OCI-LY1 (cell line): Measurements from ENCODE around the gene YTHDF2.

Source experiments
- H2AFZ ChIP-seq: fragments of 200-600 bp; sonication (generic), shearing (Covaris generic); 2 replicates; pipeline ENCODE4 v1.6.0; 2014; ENCODE audit warnings: antibody characterized with exemption, mild to moderate bottlenecking, low read length
- H3F3A ChIP-seq: fragments of 200-600 bp; sonication (generic), shearing (Covaris generic); 2 replicates; pipeline ENCODE4 v1.6.0; 2014; ENCODE audit warnings: mild to moderate bottlenecking, antibody characterized with exemption, low read length, moderate library complexity; ENCODE audit not compliant: insufficient read depth
- H3K27ac ChIP-seq: fragments of 200-600 bp; sonication (generic); 2 replicates; pipeline ENCODE4 v1.5.1; 2014; ENCODE audit warnings: low read length, mixed run types, mild to moderate bottlenecking, low read depth; ENCODE audit not compliant: poor library complexity, severe bottlenecking
- H3K27me3 ChIP-seq: fragments of 200-600 bp; sonication (generic); 2 replicates; pipeline ENCODE4 v1.6.0; 2014; ENCODE audit warnings: antibody characterized with exemption, mild to moderate bottlenecking, low read length, moderate library complexity; ENCODE audit not compliant: insufficient read depth
- H3K36me3 ChIP-seq: fragments of 200-600 bp; sonication (generic); 2 replicates; pipeline ENCODE4 v1.6.1; 2014; ENCODE audit warnings: mild to moderate bottlenecking, antibody characterized with exemption, low read length, moderate library complexity, mixed read lengths; ENCODE audit not compliant: insufficient read depth
- H3K4me1 ChIP-seq: fragments of 200-600 bp; sonication (generic); 2 replicates; pipeline ENCODE4 v1.5.1; 2014; ENCODE audit warnings: mild to moderate bottlenecking, low read length, moderate library complexity; ENCODE audit not compliant: insufficient read depth, severe bottlenecking
- H3K4me2 ChIP-seq: fragments of 200-600 bp; sonication (generic), shearing (Covaris generic); 2 replicates; pipeline ENCODE4 v1.6.1; 2014; ENCODE audit warnings: low read length
- H3K4me3 ChIP-seq: fragments of 200-600 bp; sonication (generic); 2 replicates; pipeline ENCODE4 v1.5.1; 2014; ENCODE audit warnings: low read length, low read depth, mild to moderate bottlenecking, mixed read lengths; ENCODE audit not compliant: poor library complexity, severe bottlenecking
- H3K79me2 ChIP-seq: fragments of 200-600 bp; shearing (Covaris generic); 2 replicates; pipeline ENCODE4 v1.6.1; 2016; ENCODE audit warnings: mixed run types, low read length, mixed read lengths; ENCODE audit not compliant: insufficient read depth
- H3K9ac ChIP-seq: fragments of 200-600 bp; sonication (generic), shearing (Covaris generic); 2 replicates; pipeline ENCODE4 v1.6.1; 2014; ENCODE audit warnings: mild to moderate bottlenecking, low read length, mixed read lengths
- H3K9me2 ChIP-seq: fragments of 200-600 bp; sonication (generic), shearing (Covaris generic); 2 replicates; pipeline ENCODE4 v1.6.1; 2014; ENCODE audit warnings: low read depth, mild to moderate bottlenecking, low read length, mixed read lengths
- H3K9me3 ChIP-seq: fragments of 200-600 bp; shearing (Covaris generic); 2 replicates; pipeline ENCODE4 v1.6.1; 2014; ENCODE audit warnings: low read length, mixed read lengths
- H4K20me1 ChIP-seq: fragments of 200-600 bp; sonication (generic), shearing (Covaris generic); 2 replicates; pipeline ENCODE4 v1.6.0; 2016; ENCODE audit warnings: mild to moderate bottlenecking, low read length; ENCODE audit not compliant: insufficient read depth
- CTCF ChIP-seq: fragments of 200-600 bp; sonication (generic), shearing (Covaris generic); IDR thresholded peaks from 2 replicates; pipeline ENCODE4 v1.5.1; 2017; ENCODE audit warnings: mild to moderate bottlenecking, antibody characterized with exemption, low read length, moderate library complexity, mixed read lengths
- EZH2 ChIP-seq: fragments of 200-600 bp; sonication (generic), shearing (Covaris generic); IDR thresholded peaks from 2 replicates; pipeline ENCODE4 v1.8.0; 2017; ENCODE audit warnings: borderline replicate concordance, mixed run types, mild to moderate bottlenecking, antibody characterized with exemption, low read length, moderate library complexity, mixed read lengths

YTHDF2 gene

DNA sequence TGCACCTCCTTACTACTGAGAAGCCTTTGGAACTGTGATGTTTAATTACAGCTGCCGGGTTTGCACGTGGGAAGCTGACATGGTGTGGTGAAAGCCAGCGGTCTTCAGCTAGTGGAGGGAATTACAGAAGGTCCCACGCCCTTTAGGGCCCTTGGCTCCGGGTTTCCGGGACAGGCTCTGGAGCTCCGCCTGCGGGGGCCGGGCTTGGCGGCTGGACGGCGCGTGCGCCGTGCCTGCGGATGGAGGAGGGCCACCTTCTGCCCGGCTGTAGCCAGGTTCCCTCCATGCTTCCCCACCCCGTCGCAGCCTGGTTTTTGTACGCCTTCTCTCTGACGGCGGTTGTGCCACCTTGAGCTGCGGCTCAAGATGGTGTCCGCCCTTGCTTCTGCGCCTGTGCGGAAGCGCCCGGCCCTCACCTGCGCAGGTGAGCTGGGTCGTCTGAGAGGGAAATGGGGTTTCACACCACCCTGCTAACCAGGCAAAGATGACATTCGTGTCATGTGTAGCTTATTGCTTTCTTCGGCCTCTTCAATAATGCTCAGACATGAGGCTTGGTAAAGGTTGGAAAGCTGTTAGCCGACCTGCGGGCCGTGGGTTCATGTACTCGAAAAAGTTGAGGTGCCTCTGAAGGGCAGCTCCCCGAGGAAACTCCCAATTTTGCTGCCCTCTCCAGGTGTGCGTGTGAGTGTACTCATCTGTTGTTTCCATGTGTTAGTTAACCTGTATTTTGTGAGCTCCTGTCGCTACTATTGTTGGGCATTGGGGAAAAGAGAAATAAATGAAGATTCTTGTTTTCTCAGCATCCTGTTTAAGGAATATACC, 38.6 kb downstream of the YTHDF2 start:
- no peak overlapping the region for H3K4me3 ChIP-seq

GRCh38 chr1:28776341-28776740, 39.6 kb downstream of the YTHDF2 start:
- Histone ChIP-seq H3K9ac (no peak overlapping the region), H4K20me1 (no peaks in the 10 kb centered on the region), H2AFZ (no peak overlapping the region), H3K79me2 (no peaks in the 10 kb centered on the region), H3F3A (no peaks in the 10 kb centered on the region; the same call in 1 of the 2 replicates), H3K36me3 (peaks cover 12% of the 10 kb centered on the region; the same call in 1 of the 2 replicates), H3K27me3 (no peaks in the 10 kb centered on the region), H3K9me3 (no peaks in the 10 kb centered on the region), H3K4me3 (no peak overlapping the region), H3K4me1 (no peaks in the 10 kb centered on the region), H3K9me2 (no peaks in the 10 kb centered on the region), H3K27ac (no peak overlapping the region), H3K4me2 (no peak overlapping the region)
- TF ChIP-seq EZH2 (no peak), CTCF (no peak)

More for the DNA sequence above, 38.6 kb downstream of the YTHDF2 start:
- H3K9me3 ChIP-seq = no peaks in the 10 kb centered on the region
- H3K79me2 ChIP-seq = no peaks in the 10 kb centered on the region
- H3K4me1 ChIP-seq = no peaks in the 10 kb centered on the region
- no peak overlapping the region for H3K9ac ChIP-seq
- no peaks in the 10 kb centered on the region for H3K9me2 ChIP-seq
- H2AFZ ChIP-seq = no peak overlapping the region
- H4K20me1 ChIP-seq = no peaks in the 10 kb centered on the region
- H3K27ac ChIP-seq = no peak overlapping the region
- TF ChIP-seq EZH2 = no peak
- no peaks in the 10 kb centered on the region; the same call in 1 of the 2 replicates for H3F3A ChIP-seq
- no peak overlapping the region for H3K4me2 ChIP-seq
- no peaks in the 10 kb centered on the region for H3K27me3 ChIP-seq
- H3K36me3 ChIP-seq = peaks cover 22% of the 10 kb centered on the region; the same call in 1 of the 2 replicates

GRCh38 chr1:28778021-28778420, 41.3 kb downstream of the YTHDF2 start:
- H3K4me2 ChIP-seq = no peak overlapping the region
- H4K20me1 ChIP-seq = no peaks in the 10 kb centered on the region
- H3K4me3 ChIP-seq = no peak overlapping the region
- H3K9ac ChIP-seq = no peak overlapping the region
- H3F3A ChIP-seq = no peaks in the 10 kb centered on the region; the same call in 1 of the 2 replicates
- H3K36me3 ChIP-seq = no peaks in the 10 kb centered on the region
- no peak overlapping the region for H3K27ac ChIP-seq
- H2AFZ ChIP-seq = no peak overlapping the region
- H3K27me3 ChIP-seq = no peaks in the 10 kb centered on the region
- no peaks in the 10 kb centered on the region for H3K79me2 ChIP-seq
- TF ChIP-seq CTCF (no peak), EZH2 (no peak)
- H3K9me2 ChIP-seq = no peaks in the 10 kb centered on the region
- H3K4me1 ChIP-seq = no peaks in the 10 kb centered on the region
- no peaks in the 10 kb centered on the region for H3K9me3 ChIP-seq
